ENCODE measurements around the gene SUCO. TPM values are rescaled to one million over a fixed set of nuclear protein-coding genes. Genes with fewer than 3 reads are reported as not detected.

The SUCO gene
- total and polyA plus RNA-seq, 2 experiments from 2014 or later = 18.0 to 49.8 TPM

DNA sequence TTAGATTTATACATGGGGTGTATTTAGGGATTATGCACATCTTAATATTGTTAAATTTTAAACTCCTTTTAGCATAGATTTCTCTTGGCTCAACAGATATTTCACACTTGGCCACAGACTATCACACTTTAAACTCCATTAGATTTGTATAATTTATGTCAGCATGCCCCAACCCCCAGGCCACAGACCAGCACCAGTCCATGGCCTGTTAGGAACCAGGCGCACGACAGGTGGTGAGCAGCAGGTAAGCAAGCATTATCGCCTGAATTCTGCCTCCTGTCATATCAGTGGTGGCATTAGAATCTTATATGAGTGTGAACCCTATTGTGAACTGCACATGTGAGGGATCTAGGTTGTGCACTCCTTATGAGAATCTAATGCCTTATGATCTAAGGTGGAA, 34.8 kb downstream of the SUCO start:
- Histone ChIP-seq H3K4me1 (ENCODE audit: insufficient read depth) (no peaks in the 10 kb centered on the region), H2AFZ (no peak overlapping the region), H3K4me3 (no peak overlapping the region), H4K20me1 (replicated peaks; ENCODE audit: insufficient read depth) (no peaks in the 10 kb centered on the region), H3K27ac (ENCODE audit: low read depth) (no peak overlapping the region), H3K9me2 (ENCODE audit: insufficient read depth) (no peaks in the 10 kb centered on the region), H3K4me2 (no peak overlapping the region), H3K36me3 (ENCODE audit: insufficient read depth) (peaks cover 41% of the 10 kb centered on the region), H3K27me3 (ENCODE audit: insufficient read depth) (no peaks in the 10 kb centered on the region), H3K79me2 (replicated peaks; ENCODE audit: insufficient read depth) (peaks cover 6% of the 10 kb centered on the region), H3F3A (replicated peaks; ENCODE audit: low read depth) (no peaks in the 10 kb centered on the region)
- peaks cover 8% of the 10 kb centered on the region for H3K4me1 Mint-ChIP-seq
- H3K36me3 Mint-ChIP-seq (ENCODE audit: low read depth) = peaks cover 86% of the 10 kb centered on the region
- peaks cover 4% of the 10 kb centered on the region for H3K27me3 Mint-ChIP-seq (ENCODE audit: insufficient read depth, low read depth, poor library complexity)
- no peak overlapping the region for H3K4me3 Mint-ChIP-seq
- TF ChIP-seq, protein P1, sequence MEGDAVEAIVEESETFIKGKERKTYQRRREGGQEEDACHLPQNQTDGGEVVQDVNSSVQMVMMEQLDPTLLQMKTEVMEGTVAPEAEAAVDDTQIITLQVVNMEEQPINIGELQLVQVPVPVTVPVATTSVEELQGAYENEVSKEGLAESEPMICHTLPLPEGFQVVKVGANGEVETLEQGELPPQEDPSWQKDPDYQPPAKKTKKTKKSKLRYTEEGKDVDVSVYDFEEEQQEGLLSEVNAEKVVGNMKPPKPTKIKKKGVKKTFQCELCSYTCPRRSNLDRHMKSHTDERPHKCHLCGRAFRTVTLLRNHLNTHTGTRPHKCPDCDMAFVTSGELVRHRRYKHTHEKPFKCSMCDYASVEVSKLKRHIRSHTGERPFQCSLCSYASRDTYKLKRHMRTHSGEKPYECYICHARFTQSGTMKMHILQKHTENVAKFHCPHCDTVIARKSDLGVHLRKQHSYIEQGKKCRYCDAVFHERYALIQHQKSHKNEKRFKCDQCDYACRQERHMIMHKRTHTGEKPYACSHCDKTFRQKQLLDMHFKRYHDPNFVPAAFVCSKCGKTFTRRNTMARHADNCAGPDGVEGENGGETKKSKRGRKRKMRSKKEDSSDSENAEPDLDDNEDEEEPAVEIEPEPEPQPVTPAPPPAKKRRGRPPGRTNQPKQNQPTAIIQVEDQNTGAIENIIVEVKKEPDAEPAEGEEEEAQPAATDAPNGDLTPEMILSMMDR (conservative IDR thresholded peaks at IDR 0.05; ENCODE audit: low read depth in 2 of 2) = no peak
- TF ChIP-seq, protein P2, sequence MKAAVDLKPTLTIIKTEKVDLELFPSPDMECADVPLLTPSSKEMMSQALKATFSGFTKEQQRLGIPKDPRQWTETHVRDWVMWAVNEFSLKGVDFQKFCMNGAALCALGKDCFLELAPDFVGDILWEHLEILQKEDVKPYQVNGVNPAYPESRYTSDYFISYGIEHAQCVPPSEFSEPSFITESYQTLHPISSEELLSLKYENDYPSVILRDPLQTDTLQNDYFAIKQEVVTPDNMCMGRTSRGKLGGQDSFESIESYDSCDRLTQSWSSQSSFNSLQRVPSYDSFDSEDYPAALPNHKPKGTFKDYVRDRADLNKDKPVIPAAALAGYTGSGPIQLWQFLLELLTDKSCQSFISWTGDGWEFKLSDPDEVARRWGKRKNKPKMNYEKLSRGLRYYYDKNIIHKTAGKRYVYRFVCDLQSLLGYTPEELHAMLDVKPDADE (IDR thresholded peaks at IDR 0.05) = no peak
- TF ChIP-seq, protein P3, sequence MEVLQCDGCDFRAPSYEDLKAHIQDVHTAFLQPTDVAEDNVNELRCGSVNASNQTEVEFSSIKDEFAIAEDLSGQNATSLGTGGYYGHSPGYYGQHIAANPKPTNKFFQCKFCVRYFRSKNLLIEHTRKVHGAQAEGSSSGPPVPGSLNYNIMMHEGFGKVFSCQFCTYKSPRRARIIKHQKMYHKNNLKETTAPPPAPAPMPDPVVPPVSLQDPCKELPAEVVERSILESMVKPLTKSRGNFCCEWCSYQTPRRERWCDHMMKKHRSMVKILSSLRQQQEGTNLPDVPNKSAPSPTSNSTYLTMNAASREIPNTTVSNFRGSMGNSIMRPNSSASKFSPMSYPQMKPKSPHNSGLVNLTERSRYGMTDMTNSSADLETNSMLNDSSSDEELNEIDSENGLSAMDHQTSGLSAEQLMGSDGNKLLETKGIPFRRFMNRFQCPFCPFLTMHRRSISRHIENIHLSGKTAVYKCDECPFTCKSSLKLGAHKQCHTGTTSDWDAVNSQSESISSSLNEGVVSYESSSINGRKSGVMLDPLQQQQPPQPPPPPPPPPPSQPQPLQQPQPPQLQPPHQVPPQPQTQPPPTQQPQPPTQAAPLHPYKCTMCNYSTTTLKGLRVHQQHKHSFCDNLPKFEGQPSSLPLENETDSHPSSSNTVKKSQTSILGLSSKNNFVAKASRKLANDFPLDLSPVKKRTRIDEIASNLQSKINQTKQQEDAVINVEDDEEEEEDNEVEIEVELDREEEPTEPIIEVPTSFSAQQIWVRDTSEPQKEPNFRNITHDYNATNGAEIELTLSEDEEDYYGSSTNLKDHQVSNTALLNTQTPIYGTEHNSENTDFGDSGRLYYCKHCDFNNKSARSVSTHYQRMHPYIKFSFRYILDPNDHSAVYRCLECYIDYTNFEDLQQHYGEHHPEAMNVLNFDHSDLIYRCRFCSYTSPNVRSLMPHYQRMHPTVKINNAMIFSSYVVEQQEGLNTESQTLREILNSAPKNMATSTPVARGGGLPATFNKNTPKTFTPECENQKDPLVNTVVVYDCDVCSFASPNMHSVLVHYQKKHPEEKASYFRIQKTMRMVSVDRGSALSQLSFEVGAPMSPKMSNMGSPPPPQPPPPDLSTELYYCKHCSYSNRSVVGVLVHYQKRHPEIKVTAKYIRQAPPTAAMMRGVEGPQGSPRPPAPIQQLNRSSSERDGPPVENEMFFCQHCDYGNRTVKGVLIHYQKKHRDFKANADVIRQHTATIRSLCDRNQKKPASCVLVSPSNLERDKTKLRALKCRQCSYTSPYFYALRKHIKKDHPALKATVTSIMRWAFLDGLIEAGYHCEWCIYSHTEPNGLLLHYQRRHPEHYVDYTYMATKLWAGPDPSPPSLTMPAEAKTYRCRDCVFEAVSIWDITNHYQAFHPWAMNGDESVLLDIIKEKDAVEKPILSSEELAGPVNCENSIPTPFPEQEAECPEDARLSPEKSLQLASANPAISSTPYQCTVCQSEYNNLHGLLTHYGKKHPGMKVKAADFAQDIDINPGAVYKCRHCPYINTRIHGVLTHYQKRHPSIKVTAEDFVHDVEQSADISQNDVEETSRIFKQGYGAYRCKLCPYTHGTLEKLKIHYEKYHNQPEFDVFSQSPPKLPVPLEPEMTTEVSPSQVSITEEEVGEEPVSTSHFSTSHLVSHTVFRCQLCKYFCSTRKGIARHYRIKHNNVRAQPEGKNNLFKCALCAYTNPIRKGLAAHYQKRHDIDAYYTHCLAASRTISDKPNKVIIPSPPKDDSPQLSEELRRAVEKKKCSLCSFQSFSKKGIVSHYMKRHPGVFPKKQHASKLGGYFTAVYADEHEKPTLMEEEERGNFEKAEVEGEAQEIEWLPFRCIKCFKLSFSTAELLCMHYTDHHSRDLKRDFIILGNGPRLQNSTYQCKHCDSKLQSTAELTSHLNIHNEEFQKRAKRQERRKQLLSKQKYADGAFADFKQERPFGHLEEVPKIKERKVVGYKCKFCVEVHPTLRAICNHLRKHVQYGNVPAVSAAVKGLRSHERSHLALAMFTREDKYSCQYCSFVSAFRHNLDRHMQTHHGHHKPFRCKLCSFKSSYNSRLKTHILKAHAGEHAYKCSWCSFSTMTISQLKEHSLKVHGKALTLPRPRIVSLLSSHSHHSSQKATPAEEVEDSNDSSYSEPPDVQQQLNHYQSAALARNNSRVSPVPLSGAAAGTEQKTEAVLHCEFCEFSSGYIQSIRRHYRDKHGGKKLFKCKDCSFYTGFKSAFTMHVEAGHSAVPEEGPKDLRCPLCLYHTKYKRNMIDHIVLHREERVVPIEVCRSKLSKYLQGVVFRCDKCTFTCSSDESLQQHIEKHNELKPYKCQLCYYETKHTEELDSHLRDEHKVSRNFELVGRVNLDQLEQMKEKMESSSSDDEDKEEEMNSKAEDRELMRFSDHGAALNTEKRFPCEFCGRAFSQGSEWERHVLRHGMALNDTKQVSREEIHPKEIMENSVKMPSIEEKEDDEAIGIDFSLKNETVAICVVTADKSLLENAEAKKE (CRISPR knock-in tag; IDR thresholded peaks at IDR 0.05) = no peak
- TF ChIP-seq, protein P4, sequence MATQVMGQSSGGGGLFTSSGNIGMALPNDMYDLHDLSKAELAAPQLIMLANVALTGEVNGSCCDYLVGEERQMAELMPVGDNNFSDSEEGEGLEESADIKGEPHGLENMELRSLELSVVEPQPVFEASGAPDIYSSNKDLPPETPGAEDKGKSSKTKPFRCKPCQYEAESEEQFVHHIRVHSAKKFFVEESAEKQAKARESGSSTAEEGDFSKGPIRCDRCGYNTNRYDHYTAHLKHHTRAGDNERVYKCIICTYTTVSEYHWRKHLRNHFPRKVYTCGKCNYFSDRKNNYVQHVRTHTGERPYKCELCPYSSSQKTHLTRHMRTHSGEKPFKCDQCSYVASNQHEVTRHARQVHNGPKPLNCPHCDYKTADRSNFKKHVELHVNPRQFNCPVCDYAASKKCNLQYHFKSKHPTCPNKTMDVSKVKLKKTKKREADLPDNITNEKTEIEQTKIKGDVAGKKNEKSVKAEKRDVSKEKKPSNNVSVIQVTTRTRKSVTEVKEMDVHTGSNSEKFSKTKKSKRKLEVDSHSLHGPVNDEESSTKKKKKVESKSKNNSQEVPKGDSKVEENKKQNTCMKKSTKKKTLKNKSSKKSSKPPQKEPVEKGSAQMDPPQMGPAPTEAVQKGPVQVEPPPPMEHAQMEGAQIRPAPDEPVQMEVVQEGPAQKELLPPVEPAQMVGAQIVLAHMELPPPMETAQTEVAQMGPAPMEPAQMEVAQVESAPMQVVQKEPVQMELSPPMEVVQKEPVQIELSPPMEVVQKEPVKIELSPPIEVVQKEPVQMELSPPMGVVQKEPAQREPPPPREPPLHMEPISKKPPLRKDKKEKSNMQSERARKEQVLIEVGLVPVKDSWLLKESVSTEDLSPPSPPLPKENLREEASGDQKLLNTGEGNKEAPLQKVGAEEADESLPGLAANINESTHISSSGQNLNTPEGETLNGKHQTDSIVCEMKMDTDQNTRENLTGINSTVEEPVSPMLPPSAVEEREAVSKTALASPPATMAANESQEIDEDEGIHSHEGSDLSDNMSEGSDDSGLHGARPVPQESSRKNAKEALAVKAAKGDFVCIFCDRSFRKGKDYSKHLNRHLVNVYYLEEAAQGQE (IDR thresholded peaks at IDR 0.05; ENCODE audit: unreplicated experiment) = no peak
- no peak for TF ChIP-seq JUNB (IDR thresholded peaks at IDR 0.05; ENCODE audit: unreplicated experiment)
- TF ChIP-seq STAT1 (IDR thresholded peaks at IDR 0.05; ENCODE audit: unreplicated experiment) = no peak
- no peak for TF ChIP-seq EZH2phosphoT487 (IDR thresholded peaks at IDR 0.05; ENCODE audit: unreplicated experiment)
- TF ChIP-seq ZNF114 (CRISPR knock-in tag; IDR thresholded peaks at IDR 0.05) = no peak
- no peak for TF ChIP-seq ZNF331 (CRISPR knock-in tag; IDR thresholded peaks at IDR 0.05; ENCODE audit: low read depth)
- no peak for TF ChIP-seq POLR2AphosphoS5 (IDR thresholded peaks at IDR 0.05; ENCODE audit: low read depth)
- no peak for TF ChIP-seq NANOG (IDR thresholded peaks at IDR 0.05; ENCODE audit: borderline replicate concordance)
- no peak for TF ChIP-seq CREB1 (CRISPR knock-in tag; IDR thresholded peaks at IDR 0.05; ENCODE audit: low read depth)
- TF ChIP-seq EZH2 (IDR thresholded peaks at IDR 0.05; ENCODE audit: low read depth, unreplicated experiment) = no peak
- H3K9me3 Mint-ChIP-seq = peaks cover 8% of the 10 kb centered on the region
- ATAC-seq (no peak), DNase-seq (ENCODE audit: low spot score) (no peak)
- H3K27ac Mint-ChIP-seq = no peak overlapping the region
